Spleen (tissue), 7 donors: ENCODE results near the gene CD200.

Source experiments
- CTCF ChIP-seq, 11 experiments: fragments of 200-600 bp in 7 of 11; fragments of 450-650 bp in 4 of 11; sonication (generic) in 4 of 11; IDR thresholded peaks in 8 of 11; conservative IDR thresholded peaks in 3 of 11; 1 replicate in 7 of 11; 2 replicates in 4 of 11; pipeline versions ENCODE4 v1.4.0 to v1.8.0; 2016 to 2021; ENCODE audit warnings: antibody characterized with exemption in 11 of 11, inconsistent platforms in 4 of 11, mild to moderate bottlenecking in 1 of 11
- POLR2AphosphoS5 ChIP-seq, 3 donors: sonication (generic); formaldehyde crosslinking; IDR thresholded peaks; one replicate each; pipeline ENCODE4 v1.5.1; 2017; ENCODE audit warnings: antibody characterized with exemption in 3 of 3
- donor health status: DM: no; HTN: no; CAD: no; lungs with moderate emphysema.
- donor health status: DM: no; HTN: no; CAD: no.
- donor health status: DM: no; HTN: no; CAD: no.

- TF ChIP-seq CTCF (IDR thresholded peaks at IDR 0.05 in 8 of 11, conservative IDR thresholded peaks at IDR 0.05 in 3 of 11) (no peak), POLR2AphosphoS5 (IDR thresholded peaks at IDR 0.05) (no peak)
Observed at GRCh38 chr3:112376992-112377391, 44.0 kb downstream of the CD200 start.
